Stimulated activated CD4-positive, alpha-beta T cell treated with anti-CD3 and anti-CD28 coated beads, Interleukin-1b, Interleukin-23, amount 100 ng/mL, for 4 hours (primary cell): ENCODE results near the gene SQSTM1.
"Not testable (repeated sequence)": the region's sequence is repeated elsewhere in the genome, so short reads cannot be mapped to it uniquely, and the experiment has no call there.

Source experiments
- DNase-seq, 2 donors: peaks; one replicate each; pipeline ENCODE4 v3.0.0-alpha.2; 2020; ENCODE audit warnings: low read depth in 2 of 2

The SQSTM1 gene

GRCh38 chr5:179824745-179825112 is 4.0 kb downstream of the SQSTM1 start:
- DNase-seq = no peak

- DNase-seq = no peak
Measured at GRCh38 chr5:179825655-179826182, 5.0 kb downstream of the SQSTM1 start.

- peak in 1 of 2 donors; percentile 49 for DNase-seq
Measured at GRCh38 chr5:179827680-179828079, 7.0 kb downstream of the SQSTM1 start.

DNA sequence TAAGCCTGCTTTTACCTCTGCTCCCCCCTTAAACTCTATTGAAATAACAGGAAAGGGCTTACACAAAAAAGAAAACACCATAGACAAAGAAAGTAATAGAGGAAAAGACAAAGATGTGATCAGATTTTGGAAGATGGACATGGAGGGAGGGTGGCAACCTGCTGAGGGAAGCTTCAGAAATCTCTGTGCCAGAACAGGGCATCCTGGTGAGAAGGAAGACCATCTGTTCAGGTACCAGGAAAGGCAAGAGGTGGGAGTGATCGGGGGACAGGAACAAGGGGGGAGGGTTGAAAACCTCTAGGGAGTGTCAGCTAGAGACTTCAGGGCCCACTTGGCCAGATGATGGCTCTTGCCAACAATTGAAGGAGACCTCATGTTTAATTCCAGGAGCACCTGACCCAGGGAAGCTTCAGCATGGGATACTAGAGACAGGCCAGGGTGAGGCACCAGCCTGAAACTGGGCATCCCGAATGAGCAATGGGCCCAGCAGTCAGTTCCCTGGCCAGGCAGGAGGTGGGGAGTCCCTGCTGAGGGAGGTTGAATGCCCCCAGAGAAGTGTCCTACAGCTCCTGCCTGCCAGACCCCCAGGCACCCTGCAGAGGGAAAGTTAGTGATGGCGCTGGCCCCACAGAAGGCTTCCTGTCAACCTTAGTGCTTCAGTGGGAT is 8.2 kb downstream of the SQSTM1 start:
- DNase-seq = no peak

GRCh38 chr5:179829732-179830435 is 9.2 kb downstream of the SQSTM1 start:
- DNase-seq = no peak

DNA sequence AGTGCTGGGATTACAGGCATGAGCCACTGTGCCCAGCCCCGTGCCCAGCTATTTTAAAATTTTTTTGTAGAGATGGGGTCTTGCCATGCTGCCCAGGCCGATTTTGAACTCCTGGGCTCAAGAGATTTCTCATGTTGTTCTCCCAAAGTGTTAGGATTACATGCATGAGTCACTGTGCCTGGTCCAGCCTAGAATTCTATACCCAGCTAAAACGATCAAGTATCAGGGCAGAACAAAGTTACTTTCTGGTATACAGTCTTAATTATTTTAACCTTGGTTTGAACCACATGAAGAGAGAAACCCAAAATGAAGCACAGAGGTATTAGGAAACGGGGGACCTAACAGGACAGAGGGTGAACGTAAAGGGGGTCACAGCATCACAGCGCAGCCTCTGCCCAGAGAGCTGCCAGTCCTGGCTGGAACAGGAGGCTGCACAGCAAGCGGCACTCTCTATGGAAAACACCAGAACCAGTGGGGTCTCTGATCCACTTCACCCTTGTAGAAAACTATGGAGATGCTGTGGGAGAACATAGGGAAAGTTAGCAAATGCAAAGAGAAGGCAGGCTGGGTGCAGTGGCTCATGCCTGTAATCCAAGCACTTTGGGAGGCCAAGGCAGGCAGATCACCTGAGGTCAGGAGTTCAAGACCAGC is 10.2 kb downstream of the SQSTM1 start:
- no peak for DNase-seq

GRCh38 chr5:179832039-179832745 is 11.5 kb downstream of the SQSTM1 start:
- DNase-seq = no peak

GRCh38 chr5:179833056-179833708 is 12.5 kb downstream of the SQSTM1 start:
- DNase-seq = no peak

GRCh38 chr5:179833709-179834070 is 13.0 kb downstream of the SQSTM1 start:
- DNase-seq = no peak

- no peak for DNase-seq
Measured at GRCh38 chr5:179834120-179834519, 13.4 kb downstream of the SQSTM1 start.

DNA sequence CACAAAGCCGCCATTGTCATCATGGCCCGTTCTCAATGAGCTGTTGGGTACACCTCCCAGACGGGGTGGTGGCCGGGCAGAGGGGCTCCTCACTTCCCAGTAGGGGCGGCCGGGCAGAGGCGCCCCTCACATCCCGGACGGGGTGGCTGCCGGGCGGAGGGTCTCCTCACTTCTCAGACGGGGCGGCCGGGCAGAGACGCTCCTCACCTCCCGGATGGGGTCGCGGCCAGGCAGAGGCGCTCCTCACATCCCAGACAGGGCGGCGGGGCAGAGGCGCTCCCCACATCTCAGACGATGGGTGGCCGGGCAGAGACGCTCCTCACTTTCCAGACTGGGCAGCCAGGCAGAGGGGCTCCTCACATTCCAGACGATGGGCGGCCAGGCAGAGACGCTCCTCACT is 14.2 kb downstream of the SQSTM1 start:
- not testable (repeated sequence) for DNase-seq

DNA sequence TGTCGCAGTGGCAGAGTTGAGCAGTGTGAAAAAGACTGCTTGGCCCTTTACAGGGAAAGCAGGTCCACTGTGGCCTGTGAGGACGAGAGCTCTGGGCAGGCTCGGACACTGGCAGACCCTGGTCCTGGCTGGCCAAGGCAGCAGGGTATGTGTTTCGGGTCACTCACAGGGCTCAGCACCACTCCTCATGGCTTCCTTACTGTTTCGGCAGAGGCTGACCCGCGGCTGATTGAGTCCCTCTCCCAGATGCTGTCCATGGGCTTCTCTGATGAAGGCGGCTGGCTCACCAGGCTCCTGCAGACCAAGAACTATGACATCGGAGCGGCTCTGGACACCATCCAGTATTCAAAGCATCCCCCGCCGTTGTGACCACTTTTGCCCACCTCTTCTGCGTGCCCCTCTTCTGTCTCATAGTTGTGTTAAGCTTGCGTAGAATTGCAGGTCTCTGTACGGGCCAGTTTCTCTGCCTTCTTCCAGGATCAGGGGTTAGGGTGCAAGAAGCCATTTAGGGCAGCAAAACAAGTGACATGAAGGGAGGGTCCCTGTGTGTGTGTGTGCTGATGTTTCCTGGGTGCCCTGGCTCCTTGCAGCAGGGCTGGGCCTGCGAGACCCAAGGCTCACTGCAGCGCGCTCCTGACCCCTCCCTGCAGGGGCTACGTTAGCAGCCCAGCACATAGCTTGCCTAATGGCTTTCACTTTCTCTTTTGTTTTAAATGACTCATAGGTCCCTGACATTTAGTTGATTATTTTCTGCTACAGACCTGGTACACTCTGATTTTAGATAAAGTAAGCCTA is 15.7 kb downstream of the SQSTM1 start:
- DNase-seq = peak in 1 of 2 donors; percentile 45

- no peak for DNase-seq
Measured at GRCh38 chr5:179837076-179838011, 16.6 kb downstream of the SQSTM1 start.

- no peak for DNase-seq
Measured at GRCh38 chr5:179839328-179840256, 18.9 kb downstream of the SQSTM1 start.

- no peak for DNase-seq
Measured at GRCh38 chr5:179840321-179840720, 19.6 kb downstream of the SQSTM1 start.

DNA sequence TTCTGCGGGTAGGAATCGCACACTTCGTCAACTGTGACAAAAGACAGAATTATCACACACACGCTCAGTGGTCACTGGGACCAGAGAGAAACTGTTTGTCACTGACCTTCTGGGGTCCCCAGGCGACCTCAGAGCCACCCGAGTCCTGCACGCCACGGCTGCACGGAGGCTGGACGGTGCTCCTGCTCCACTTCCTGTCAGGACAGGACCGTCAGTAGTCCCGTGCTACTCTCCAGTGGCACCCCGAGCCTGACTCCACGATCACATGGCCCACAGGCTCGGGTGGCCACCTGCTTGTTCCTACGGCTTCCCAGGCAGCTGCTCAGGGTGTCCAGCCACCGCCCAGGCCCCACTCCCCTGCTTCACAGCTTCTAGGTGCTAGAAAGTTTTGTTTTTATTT is 20.1 kb downstream of the SQSTM1 start:
- no peak for DNase-seq

DNA sequence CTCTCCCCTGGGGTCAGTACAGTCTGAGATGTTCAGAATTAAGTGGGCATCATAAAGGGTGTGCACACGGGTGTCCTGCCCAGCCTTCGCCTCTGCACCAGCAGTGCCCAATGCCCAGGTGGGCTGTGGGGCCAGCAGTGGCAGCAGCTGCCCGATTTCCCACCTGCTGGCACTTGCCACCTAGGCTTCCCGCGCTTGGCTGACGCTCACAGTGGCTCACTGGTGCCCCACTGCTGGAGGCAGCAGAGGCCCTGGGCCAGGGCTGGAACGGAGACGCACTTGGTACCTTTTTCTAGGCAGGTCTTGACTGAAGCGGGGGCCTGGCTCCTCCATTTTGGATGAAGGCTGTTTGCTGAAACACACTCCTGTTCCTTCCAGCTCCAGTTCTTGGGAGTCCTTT is 20.9 kb downstream of the SQSTM1 start:
- no peak for DNase-seq

GRCh38 chr5:179852993-179853547 is 32.4 kb downstream of the SQSTM1 start:
- DNase-seq = no peak
